GM12878 (cell line): ENCODE results near the gene CCNYL1. TPM values are rescaled to one million over a fixed set of nuclear protein-coding genes. Genes with fewer than 3 reads are reported as not detected.
A peak's percentile ranks its signal among the peaks of the same experiment; 100 is the strongest.

Source experiments
- ATAC-seq: fragments of 200-7000 bp; cut with Tn5 transposase; 3 replicates; pipeline ENCODE4 v1.9.1; 2020; ENCODE audit warnings: mild to moderate bottlenecking, moderate library complexity
- BruUV-seq: library from RNA; stranded (reverse); fragments of 400-500 nt; replicated peaks from 2 replicates; lab custom pipeline; 2021; lab: Mats Ljungman, UMichigan
- CTCF ChIA-PET: fragments of 300-600 bp; sonication (Branson Sonifier 250); formaldehyde crosslinking; extraction: SDS; loops from one replicate; lab custom pipeline; 2021; ENCODE audit warnings: inconsistent platforms; lab: Yijun Ruan, JAX
- POLR2A ChIA-PET: fragments of 350-600 bp; formaldehyde crosslinking; extraction: SDS; loops from one replicate; lab custom pipeline; 2021; ENCODE audit warnings: inconsistent platforms; lab: Charles Lee
- RAD21 ChIA-PET: fragments of 300-600 bp; sonication (Branson Sonifier 250); formaldehyde crosslinking; loops from one replicate; lab custom pipeline; 2023; ENCODE audit warnings: antibody characterized with exemption; ENCODE audit not compliant: unreplicated experiment; lab: Charles Lee
- SMC1A ChIA-PET: fragments of 300-600 bp; sonication (Branson Sonifier 250); formaldehyde crosslinking; loops from one replicate; lab custom pipeline; 2023; ENCODE audit not compliant: unreplicated experiment, uncharacterized antibody; lab: Charles Lee
- DNase-seq: peaks from one replicate; pipeline ENCODE4 v3.0.0-alpha.2; 2011; ENCODE audit warnings: low read depth, low spot score
- FAIRE-seq: peaks from 3 replicates; lab custom pipeline; 2011; peaks lifted over from hg19 to GRCh38; lab: Jason Lieb, UNC
- H2AFZ ChIP-seq: 2 replicates; pipeline ENCODE4 v1.6.0; 2011; ENCODE audit warnings: low read depth, low read length, control low read depth; ENCODE audit not compliant: control insufficient read depth
- H3K27ac ChIP-seq: 2 replicates; pipeline ENCODE4 v1.5.1; 2011; ENCODE audit warnings: control low read depth; ENCODE audit not compliant: control insufficient read depth, insufficient read depth
- H3K27me3 ChIP-seq, 2 experiments: replicated peaks in 1 of 2; 2 replicates each; pipeline versions ENCODE4 v1.6.0 to v1.6.1; 2011; ENCODE audit warnings: low read length in 1 of 2; ENCODE audit not compliant: control insufficient read depth in 2 of 2, insufficient read depth in 2 of 2
- H3K36me3 ChIP-seq, 2 experiments: 2 replicates each; pipeline ENCODE4 v1.5.1; 2011; ENCODE audit warnings: low read length in 1 of 2; ENCODE audit not compliant: control insufficient read depth in 2 of 2, insufficient read depth in 2 of 2
- H3K4me1 ChIP-seq: 2 replicates; pipeline ENCODE4 v1.6.1; 2011; ENCODE audit warnings: mild to moderate bottlenecking, low read length, moderate library complexity, mixed read lengths; ENCODE audit not compliant: control insufficient read depth, insufficient read depth
- H3K4me2 ChIP-seq: 2 replicates; pipeline ENCODE4 v1.6.0; 2011; ENCODE audit warnings: control low read depth; ENCODE audit not compliant: control insufficient read depth, insufficient read depth
- H3K4me3 ChIP-seq: fragments of 200-600 bp; sonication (generic); 2 replicates; pipeline ENCODE4 v1.5.1; 2016
- H3K79me2 ChIP-seq: 2 replicates; pipeline ENCODE4 v1.6.0; 2011; ENCODE audit warnings: low read length; ENCODE audit not compliant: control insufficient read depth, insufficient read depth
- H3K9ac ChIP-seq: 2 replicates; pipeline ENCODE4 v1.8.0; 2011; ENCODE audit warnings: low read length, control low read depth, mixed read lengths; ENCODE audit not compliant: control insufficient read depth, insufficient read depth
- H3K9me3 ChIP-seq: replicated peaks from 3 replicates; pipeline ENCODE4 v1.5.1; 2011; ENCODE audit warnings: mild to moderate bottlenecking, low read length; ENCODE audit not compliant: control insufficient read depth, insufficient read depth
- H4K20me1 ChIP-seq: 2 replicates; pipeline ENCODE4 v1.6.0; 2011; ENCODE audit not compliant: control insufficient read depth, insufficient read depth
- BCL11A ChIP-seq: IDR thresholded peaks from 2 replicates; pipeline ENCODE4 v1.6.1; 2011; ENCODE audit warnings: low read depth, low read length
- CEBPB ChIP-seq, 2 experiments: fragments of 150-350 bp in 1 of 2; IDR thresholded peaks; 2 replicates each; pipeline ENCODE4 v1.6.1; 2012 to 2014; ENCODE audit warnings: low read depth in 2 of 2, low read length in 2 of 2, borderline replicate concordance in 1 of 2, inconsistent platforms in 1 of 2
- EZH2 ChIP-seq: IDR thresholded peaks from 2 replicates; pipeline ENCODE4 v1.6.1; 2012; ENCODE audit warnings: low read depth, mild to moderate bottlenecking, control low read depth, inconsistent platforms, low read length, borderline replicate concordance; ENCODE audit not compliant: control insufficient read depth
- FOS ChIP-seq: IDR thresholded peaks from 3 replicates; pipeline ENCODE4 v1.6.1; 2011; ENCODE audit warnings: borderline replicate concordance; ENCODE audit not compliant: insufficient read length; ENCODE audit errors: extremely low read depth
- KDM1A ChIP-seq: fragments of 200-600 bp; sonication (generic); IDR thresholded peaks from 2 replicates; pipeline ENCODE4 v1.6.1; 2016; ENCODE audit warnings: borderline replicate concordance
- MEF2A ChIP-seq: IDR thresholded peaks from 2 replicates; pipeline ENCODE4 v1.6.1; 2011; ENCODE audit warnings: low read depth, mild to moderate bottlenecking, low read length, moderate library complexity; ENCODE audit not compliant: insufficient read depth
- NFIC ChIP-seq: IDR thresholded peaks from 2 replicates; pipeline ENCODE4 v1.6.1; 2012; ENCODE audit warnings: low read depth, mild to moderate bottlenecking, inconsistent platforms, low read length, moderate library complexity
- PAX8 ChIP-seq: fragments of 450-650 bp; IDR thresholded peaks from 2 replicates; pipeline ENCODE4 v1.6.1; 2017; ENCODE audit warnings: mild to moderate bottlenecking, moderate library complexity
- POLR2AphosphoS2 ChIP-seq: IDR thresholded peaks from 2 replicates; pipeline ENCODE4 v1.6.1; 2011; ENCODE audit warnings: low read depth, mild to moderate bottlenecking, low read length, improper control_type of control experiment, moderate library complexity
- RAD21 ChIP-seq: IDR thresholded peaks from 2 replicates; pipeline ENCODE4 v1.6.1; 2011; ENCODE audit warnings: mild to moderate bottlenecking, low read depth, low read length, moderate library complexity; ENCODE audit not compliant: insufficient read depth
- RB1 ChIP-seq: fragments of 450-650 bp; formaldehyde crosslinking; IDR thresholded peaks from 2 replicates; pipeline ENCODE4 v1.6.1; 2017; ENCODE audit warnings: mild to moderate bottlenecking, borderline replicate concordance
- SRF ChIP-seq, 2 experiments: IDR thresholded peaks; 2 replicates each; pipeline ENCODE4 v1.6.1; 2011; ENCODE audit warnings: low read depth in 2 of 2, low read length in 2 of 2, mild to moderate bottlenecking in 1 of 2, moderate library complexity in 1 of 2
- TCF3 ChIP-seq: IDR thresholded peaks from 2 replicates; pipeline ENCODE4 v1.6.1; 2012; ENCODE audit warnings: low read depth, mild to moderate bottlenecking, low read length, borderline replicate concordance; ENCODE audit not compliant: insufficient read depth
- TCF7 ChIP-seq: IDR thresholded peaks from 2 replicates; pipeline ENCODE4 v1.6.1; 2014; ENCODE audit warnings: antibody characterized with exemption, borderline replicate concordance
- ZBED1 ChIP-seq: IDR thresholded peaks from 2 replicates; pipeline ENCODE4 v1.6.1; 2016; ENCODE audit warnings: borderline replicate concordance
- WGBS: methylation state at CpG from one replicate; pipeline ENCODE4 v1.1.6; 2016; ENCODE audit warnings: low lambda C conversion rate; ENCODE audit not compliant: insufficient replicate concordance, insufficient coverage; ENCODE audit errors: missing lambda C conversion rate; 5-methylcytosine and 5-hydroxymethylcytosine counted together
- in situ Hi-C: fragments of 300-500 bp; cut with MboI; formaldehyde crosslinking; loops from 9 replicates; pipeline ENCODE4 v1.14.3; 2018; ENCODE audit warnings: mixed read lengths
- intact Hi-C: fragments of 100-400 bp; cut with micrococcal nuclease; formaldehyde crosslinking; loops from one replicate; pipeline ENCODE4 v1.14.2; 2022; ENCODE audit not compliant: unreplicated experiment
- polyA plus RNA-seq, 11 experiments: library from polyadenylated mRNA; depleted of rRNA in 4 of 11; unstranded in 6 of 11; stranded (reverse) in 5 of 11; fragments of >200 nt; fragmentation: Nextera tagmentation in 4 of 11; fragmentation: Illumina TruSeq in 1 of 11; extraction: Ambion mirVana in 4 of 11; extraction: Trizol in 1 of 11; gene quantifications; 1 replicate in 1 of 11; 2 replicates in 10 of 11; pipeline versions ENCODE4 v1.2.1 to v1.2.3, GENCODE V29; 2011 to 2016; ENCODE audit warnings: inconsistent platforms in 2 of 11, missing spikeins in 2 of 11, low read depth in 1 of 11
- total RNA-seq, 4 experiments: library from RNA; depleted of rRNA in 3 of 4; stranded (reverse); fragments of >200 nt in 3 of 4; fragmentation: Illumina TruSeq in 1 of 4; extraction: Trizol in 1 of 4; gene quantifications; 2 replicates each; pipeline versions ENCODE4 v1.2.1 to v1.2.3, GENCODE V29; 2013 to 2021

CCNYL1 gene
- total and polyA plus RNA-seq, 10 of the 15 experiments (the other 5 are each of a cell fraction or from before 2014, with no cell fraction given) = 1.8 to 12.3 (median 5.9) TPM

GRCh38 chr2:207772081-207772843 is 60.8 kb downstream of the CCNYL1 start:
- no peak for DNase-seq
- no peak for ATAC-seq
- no peak for TF ChIP-seq EZH2
- TF ChIP-seq SRF (IDR thresholded peaks at IDR 0.05; ENCODE audit: low read depth in 2 of 2, low read length in 2 of 2) = 0 out of 4 replicates have a peak, but pooled peaks of 1 of the 2 experiments have one; percentile 39
- no peak for TF ChIP-seq RB1
- TF ChIP-seq POLR2AphosphoS2 = no peak
- no peak for TF ChIP-seq PAX8
- TF ChIP-seq KDM1A = no peak
- no peak overlapping the region for H2AFZ ChIP-seq
- H3K27ac ChIP-seq = no peak overlapping the region
- in situ Hi-C loops (no loop called here), intact Hi-C loops (no loop called here)
- no peaks in the 10 kb centered on the region for H3K36me3 ChIP-seq
- POLR2A ChIA-PET = no interaction called here
- 56% methylated on average over 13 of the region's 13 CpGs for WGBS
- no peaks in the 10 kb centered on the region; a peak in 2 of 4 replicates for H3K27me3 ChIP-seq
- H3K4me3 ChIP-seq = no peak overlapping the region
- H3K4me2 ChIP-seq = no peak overlapping the region
- peaks cover 13% of the 10 kb centered on the region for H3K4me1 ChIP-seq
- H4K20me1 ChIP-seq = no peaks in the 10 kb centered on the region
- FAIRE-seq = no peak
- no TSS peak for BruUV-seq
- H3K9ac ChIP-seq = no peak overlapping the region
- CTCF ChIA-PET = interaction anchor here (1.1 kb wide), 1 partner anchor 35 kb away, joined by 3 read pairs; no protein-coding TSS in a partner anchor
- SMC1A ChIA-PET = no interaction called here
- H3K9me3 ChIP-seq = no peaks in the 10 kb centered on the region; the same call in 2 of the 3 replicates
- no peaks in the 10 kb centered on the region for H3K79me2 ChIP-seq
- RAD21 ChIA-PET = no interaction called here

GRCh38 chr2:207772844-207773205 is 61.4 kb downstream of the CCNYL1 start:
- no peaks in the 10 kb centered on the region for H4K20me1 ChIP-seq
- no peak overlapping the region for H3K4me2 ChIP-seq
- intact Hi-C loops = no loop called here
- H3K9ac ChIP-seq = no peak overlapping the region
- no peak overlapping the region for H3K4me3 ChIP-seq
- ATAC-seq (no peak), FAIRE-seq (no peak), DNase-seq (no peak)
- H3K27ac ChIP-seq = no peak overlapping the region
- no TSS peak for BruUV-seq
- no peak overlapping the region for H2AFZ ChIP-seq
- POLR2A ChIA-PET = interaction anchor here (0.6 kb wide), 2 partner anchors 58 to 166 kb away, joined by 4 to 7 read pairs; no protein-coding TSS in a partner anchor
- H3K79me2 ChIP-seq = no peaks in the 10 kb centered on the region
- H3K36me3 ChIP-seq = no peaks in the 10 kb centered on the region
- CTCF ChIA-PET = interaction anchor here (1.1 kb wide), 1 partner anchor 35 kb away, joined by 3 read pairs; no protein-coding TSS in a partner anchor
- SMC1A ChIA-PET = no interaction called here
- in situ Hi-C loops = no loop called here
- peaks cover 10% of the 10 kb centered on the region for H3K4me1 ChIP-seq
- H3K9me3 ChIP-seq = no peaks in the 10 kb centered on the region; the same call in 2 of the 3 replicates
- RAD21 ChIA-PET = no interaction called here
- 76% methylated on average over 12 of the region's 13 CpGs for WGBS
- no peaks in the 10 kb centered on the region; a peak in 2 of 4 replicates for H3K27me3 ChIP-seq
- TF ChIP-seq MEF2A (no peak), NFIC (no peak), EZH2 (no peak), BCL11A (no peak), ZBED1 (no peak), PAX8 (no peak), FOS (no peak), TCF7 (no peak), RAD21 (no peak), CEBPB (IDR thresholded peaks at IDR 0.05; ENCODE audit: borderline replicate concordance in 1 of 2, low read depth in 2 of 2, low read length in 2 of 2) (no peak), TCF3 (no peak)
